Right lobe of liver (tissue), 4 donors: ENCODE results near the gene MAGED1.

Source experiments
- POLR2A ChIP-seq: fragments of 450-650 bp; IDR thresholded peaks from one replicate; pipeline ENCODE4 v1.6.1; 2017; ENCODE audit warnings: antibody characterized with exemption, mild to moderate bottlenecking
- TF ChIP-seq, protein P1 (sequence below), 4 donors: fragments of 200-600 bp in 3 of 4; fragments of 450-650 bp in 1 of 4; IDR thresholded peaks; one replicate each; pipeline versions ENCODE4 v1.5.1 to v1.8.0; 2016 to 2022; ENCODE audit warnings: antibody characterized with exemption in 4 of 4, mild to moderate bottlenecking in 2 of 4
- donor health status: DM: no; HTN: no; CAD: no.
- donor health status: DM: no; HTN: no; CAD: no.
- donor health status: DM: no; HTN: yes; CAD: no.

DNA sequence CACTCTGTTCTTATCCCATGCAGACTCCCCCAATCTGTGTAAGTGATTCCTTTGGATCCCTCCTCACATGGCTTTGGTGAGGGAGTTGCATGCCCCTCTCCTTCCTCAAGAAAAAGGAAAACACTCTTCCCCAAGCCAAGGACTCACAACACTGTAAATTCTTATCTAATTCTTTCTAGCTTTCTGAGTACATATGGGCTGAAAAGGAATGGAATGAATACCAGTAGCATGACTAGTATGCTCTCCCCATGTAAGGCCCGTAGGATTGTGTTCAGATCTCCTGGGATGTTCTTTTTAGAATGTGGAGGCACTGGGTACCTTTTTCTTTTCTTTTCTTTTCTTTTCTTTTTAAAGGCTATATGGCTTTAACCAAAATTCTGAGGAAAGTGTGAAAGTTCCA lies 17.0 kb upstream of the MAGED1 start:
- TF ChIP-seq, protein P1, sequence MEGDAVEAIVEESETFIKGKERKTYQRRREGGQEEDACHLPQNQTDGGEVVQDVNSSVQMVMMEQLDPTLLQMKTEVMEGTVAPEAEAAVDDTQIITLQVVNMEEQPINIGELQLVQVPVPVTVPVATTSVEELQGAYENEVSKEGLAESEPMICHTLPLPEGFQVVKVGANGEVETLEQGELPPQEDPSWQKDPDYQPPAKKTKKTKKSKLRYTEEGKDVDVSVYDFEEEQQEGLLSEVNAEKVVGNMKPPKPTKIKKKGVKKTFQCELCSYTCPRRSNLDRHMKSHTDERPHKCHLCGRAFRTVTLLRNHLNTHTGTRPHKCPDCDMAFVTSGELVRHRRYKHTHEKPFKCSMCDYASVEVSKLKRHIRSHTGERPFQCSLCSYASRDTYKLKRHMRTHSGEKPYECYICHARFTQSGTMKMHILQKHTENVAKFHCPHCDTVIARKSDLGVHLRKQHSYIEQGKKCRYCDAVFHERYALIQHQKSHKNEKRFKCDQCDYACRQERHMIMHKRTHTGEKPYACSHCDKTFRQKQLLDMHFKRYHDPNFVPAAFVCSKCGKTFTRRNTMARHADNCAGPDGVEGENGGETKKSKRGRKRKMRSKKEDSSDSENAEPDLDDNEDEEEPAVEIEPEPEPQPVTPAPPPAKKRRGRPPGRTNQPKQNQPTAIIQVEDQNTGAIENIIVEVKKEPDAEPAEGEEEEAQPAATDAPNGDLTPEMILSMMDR (IDR thresholded peaks at IDR 0.05), result no peak
- no peak for TF ChIP-seq POLR2A
